GF-D8 (cell line): Measurements from ENCODE around the gene CCDC88C.
"Not testable (repeated sequence)": the region's sequence is repeated elsewhere in the genome, so short reads cannot be mapped to it uniquely, and the experiment has no call there.

Experiments
- DNase-seq: peaks from one replicate; lab custom pipeline; 2025; lab: John Stamatoyannopoulos, UW

The CCDC88C gene

DNA sequence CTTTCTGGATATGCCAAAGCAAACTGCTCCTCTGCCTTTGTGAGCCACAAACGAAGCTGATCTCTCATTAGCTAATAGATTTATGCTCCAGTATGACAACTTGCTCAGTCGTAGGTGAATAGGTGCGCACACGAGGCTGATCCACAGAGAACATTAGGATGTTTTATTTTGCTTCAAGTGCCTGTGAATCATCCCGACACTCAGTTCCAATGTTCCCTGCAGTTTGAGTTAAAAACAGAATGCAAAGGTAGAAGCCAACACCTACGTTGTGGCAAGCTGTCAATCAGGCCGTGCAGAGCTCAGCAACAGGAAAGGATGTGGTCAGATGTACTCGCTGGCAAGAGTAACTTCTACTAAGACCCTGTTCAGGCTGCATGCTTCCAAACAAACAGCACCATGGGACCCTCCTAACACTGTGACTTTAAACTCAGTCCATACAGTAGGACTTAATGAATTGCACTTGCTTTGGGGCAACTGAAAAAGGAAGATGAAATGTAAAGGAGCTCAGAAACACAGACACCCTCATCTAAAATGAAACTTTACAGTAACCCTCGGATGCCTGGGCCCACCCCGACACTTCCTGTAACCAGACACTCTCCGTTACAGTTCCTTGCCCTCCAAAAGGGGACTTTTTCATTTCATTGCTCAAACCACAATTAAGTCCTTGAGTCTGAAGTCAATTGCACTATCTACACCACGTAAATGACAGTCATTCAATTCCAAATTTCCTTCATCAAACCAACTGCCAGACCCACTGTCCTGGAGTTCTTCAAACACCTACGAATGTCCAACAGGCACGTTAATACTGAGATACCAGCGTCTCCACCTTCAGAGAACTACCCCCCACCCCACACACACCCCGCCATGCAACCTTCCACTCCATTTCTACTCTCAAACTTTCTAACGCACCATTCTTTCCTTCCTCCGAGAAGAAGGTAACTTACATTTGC lies 1.6 kb downstream of the CCDC88C start:
- peak; percentile 43 for DNase-seq

- no peak for DNase-seq
These were observed 3.2 kb downstream of the CCDC88C start for GRCh38 chr14:91414475-91414833.

GRCh38 chr14:91413547-91414474 lies 3.8 kb downstream of the CCDC88C start:
- DNase-seq, result no peak

DNA sequence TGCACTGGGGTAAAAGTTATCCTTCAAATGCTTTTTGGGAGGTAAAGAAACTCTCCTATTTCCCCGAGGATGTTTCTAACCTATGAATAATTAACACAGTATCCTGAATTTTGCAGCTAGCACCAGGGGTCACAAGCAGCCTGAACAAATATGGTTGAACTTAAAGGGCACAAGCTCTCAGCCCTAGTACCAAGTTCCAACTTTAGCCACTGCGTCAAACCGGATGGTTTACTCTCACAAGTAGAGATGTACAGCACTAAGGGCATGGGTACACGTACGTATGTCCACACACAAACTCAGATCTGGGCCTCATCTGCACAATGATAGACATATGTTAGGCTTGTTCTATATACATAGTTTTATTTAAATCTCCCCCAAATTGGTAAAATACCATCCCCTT lies 4.7 kb downstream of the CCDC88C start:
- DNase-seq, result no peak

DNA sequence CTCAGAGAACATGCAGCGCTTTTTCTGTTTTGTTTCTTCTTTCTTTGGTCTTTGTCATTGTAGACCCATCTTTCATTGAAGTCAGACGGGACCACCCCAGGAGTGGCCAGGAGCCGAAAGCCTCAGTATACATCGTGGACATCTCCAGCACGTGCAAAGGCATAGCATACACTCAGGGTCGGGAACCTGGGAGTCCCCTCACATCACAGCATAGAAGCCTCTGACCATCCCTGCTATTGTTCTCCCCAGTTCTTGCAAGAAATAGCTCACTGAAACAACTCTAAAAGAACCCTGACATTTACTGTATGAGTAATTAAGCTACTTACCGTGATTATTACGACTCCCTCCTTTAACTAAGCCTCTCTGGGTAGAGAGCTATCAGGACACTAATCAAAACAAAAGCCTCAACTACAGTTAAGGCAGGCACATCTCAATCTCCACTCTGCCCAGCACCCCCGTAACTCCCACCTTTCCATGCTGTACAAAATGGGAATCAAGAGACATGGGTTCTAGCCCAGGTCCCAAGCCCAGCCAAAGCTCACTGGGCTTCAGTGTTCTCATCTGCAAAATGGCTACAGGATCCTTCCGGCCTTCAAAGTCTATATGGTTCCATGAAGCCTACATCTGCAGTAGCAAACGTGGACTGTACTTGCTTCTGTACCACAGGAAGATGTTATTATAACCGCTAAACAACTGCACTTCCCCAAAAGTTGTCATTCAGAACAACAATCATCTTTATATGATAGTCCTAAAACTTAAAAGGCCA lies 6.7 kb downstream of the CCDC88C start:
- DNase-seq, result no peak

GRCh38 chr14:91409928-91410718 lies 7.5 kb downstream of the CCDC88C start:
- DNase-seq, result no peak

DNA sequence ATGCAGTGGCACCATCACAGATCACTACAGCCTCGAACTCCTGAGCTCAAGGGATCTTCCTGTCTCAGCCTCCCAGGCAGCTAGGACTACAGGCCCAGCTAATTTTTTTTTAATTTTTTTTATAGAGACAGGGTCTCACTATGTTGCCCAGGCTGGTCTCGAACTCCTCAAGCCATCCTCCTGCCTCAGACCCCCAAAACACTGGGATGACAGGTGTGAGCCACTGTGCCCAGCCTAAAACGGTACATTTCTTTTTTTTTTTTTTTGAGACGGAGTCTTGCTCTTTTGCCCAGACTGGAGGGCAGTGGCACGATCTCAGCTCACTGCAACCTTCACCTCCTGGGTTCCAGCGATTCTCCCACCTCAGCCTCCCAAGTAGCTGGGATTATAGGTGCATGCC lies 8.4 kb downstream of the CCDC88C start:
- not testable (repeated sequence) for DNase-seq

DNA sequence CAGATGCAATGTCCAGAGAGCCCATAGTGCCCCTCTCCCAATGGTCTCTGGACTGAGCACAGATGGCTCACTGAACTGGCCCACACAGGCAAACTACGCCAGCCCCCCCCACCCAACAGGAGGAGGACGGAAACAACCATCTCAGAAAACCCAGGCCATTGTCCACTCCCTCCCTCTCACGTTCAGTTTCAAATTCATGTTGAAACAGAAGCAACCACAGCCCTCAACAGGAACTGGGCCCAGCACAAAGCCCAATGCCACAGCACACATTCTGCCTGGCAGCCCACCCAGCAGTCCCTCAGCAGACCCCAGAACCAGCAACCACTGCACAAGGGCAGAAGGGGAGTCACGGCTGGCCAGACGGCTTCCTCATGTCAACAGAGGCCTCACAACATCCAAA lies 10.6 kb downstream of the CCDC88C start:
- DNase-seq, result no peak

DNA sequence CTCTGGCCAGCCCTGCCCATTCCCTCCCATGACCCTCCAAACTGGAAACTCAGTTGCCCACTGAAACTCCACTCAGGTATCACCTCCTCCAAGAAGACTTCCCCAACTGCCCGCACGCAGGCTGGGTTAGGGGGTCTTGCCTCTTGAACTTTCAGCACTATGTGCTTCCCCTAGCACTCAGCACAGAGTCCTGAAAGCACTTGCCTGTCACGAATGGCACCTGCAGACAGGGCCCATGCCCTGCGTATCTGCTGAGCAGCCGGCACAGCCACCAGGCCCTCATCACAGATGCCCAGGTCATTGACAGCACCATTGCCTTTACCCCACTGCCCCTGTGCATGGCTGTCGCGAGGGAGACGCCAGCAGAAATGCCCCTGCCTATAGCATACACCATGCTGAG lies 11.2 kb downstream of the CCDC88C start:
- no peak for DNase-seq

GRCh38 chr14:91405724-91406435 lies 11.7 kb downstream of the CCDC88C start:
- no peak for DNase-seq

DNA sequence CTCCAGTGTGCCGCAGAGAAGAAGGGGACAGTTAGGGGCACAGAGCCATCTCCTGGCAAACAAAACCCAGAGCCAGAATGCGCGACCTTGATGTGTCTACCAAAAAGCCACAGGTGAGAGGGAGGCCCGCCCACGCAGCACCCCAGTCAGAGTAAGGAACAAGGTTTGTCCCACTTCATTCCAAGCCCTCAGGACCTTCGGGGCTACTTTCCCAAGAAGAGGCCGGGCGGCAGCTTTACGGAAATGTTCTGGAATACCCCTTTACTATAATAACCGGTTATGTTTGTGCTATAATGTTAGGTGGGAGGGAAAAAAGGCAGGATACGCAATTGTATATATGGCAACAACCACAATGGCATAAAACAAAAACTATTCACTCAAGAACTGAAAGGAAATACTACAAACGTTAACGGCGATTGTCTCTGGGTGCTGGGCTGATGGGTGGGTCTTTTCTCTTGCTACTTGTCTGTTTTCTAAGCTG lies 12.3 kb downstream of the CCDC88C start:
- DNase-seq, result no peak

DNA sequence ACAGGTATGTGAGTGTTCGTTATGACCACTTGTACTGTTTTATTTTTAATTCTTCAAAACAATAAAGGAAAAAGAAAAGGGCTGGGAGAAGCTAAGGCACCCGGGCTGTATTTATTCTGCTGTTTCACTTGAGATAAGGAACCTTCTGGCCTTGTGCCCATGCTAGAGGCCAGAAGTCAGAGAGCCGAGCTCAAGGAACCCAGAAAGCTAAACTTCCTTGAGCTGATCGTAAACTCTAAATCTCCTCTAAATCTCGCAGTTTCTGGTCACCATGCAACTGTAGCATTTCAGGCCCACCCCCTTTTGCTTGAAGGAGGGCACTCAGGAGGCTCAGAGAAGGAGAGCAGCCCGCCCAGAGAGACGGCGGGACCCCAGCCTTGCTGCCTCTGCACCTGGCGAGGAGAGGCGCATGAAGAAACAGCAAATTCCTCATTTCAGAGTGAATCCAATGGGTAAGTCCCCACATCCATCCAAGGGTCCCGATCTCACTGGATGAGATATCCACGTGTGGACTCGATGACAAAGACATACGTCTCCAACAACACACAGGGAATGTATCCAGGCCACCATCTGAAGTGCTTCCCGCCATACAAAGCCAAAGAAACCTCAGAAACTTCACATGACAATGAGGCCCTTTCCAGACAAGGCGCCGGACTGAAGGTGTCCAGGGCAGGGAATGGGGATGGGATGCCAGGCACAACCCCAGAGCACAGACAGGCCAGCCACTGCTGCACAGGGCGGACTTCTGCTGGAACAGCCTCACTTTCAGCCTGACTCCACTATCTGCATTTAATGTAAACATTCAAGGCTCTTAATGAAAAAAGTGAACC lies 14.6 kb downstream of the CCDC88C start:
- DNase-seq, result peak; percentile 41

GRCh38 chr14:91402348-91402747 lies 15.3 kb downstream of the CCDC88C start:
- DNase-seq, result no peak

- no peak for DNase-seq
These were observed 15.9 kb downstream of the CCDC88C start for GRCh38 chr14:91401751-91402150.

DNA sequence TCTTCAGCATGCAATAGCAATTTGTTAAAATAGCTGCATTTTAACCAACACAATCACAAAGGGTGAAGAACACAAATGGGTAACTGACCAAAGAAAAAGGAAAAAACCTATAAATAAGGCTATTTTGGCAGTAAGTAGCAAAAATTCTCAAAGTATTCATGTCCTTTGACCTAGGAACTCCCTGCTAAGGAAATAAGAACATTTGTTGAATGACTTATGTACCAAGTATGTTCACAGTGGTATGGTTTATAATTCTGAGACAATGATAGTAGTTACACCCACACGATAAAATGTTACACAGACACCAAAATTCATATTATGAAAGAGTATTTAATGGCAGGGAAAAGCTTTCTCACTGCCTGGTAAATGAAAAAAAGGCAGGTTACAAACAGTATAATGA lies 16.9 kb downstream of the CCDC88C start:
- no peak for DNase-seq

GRCh38 chr14:91399868-91400640 lies 17.6 kb downstream of the CCDC88C start:
- DNase-seq, result no peak

- DNase-seq, result no peak
These were observed 18.9 kb downstream of the CCDC88C start for GRCh38 chr14:91398707-91399106.

GRCh38 chr14:91397965-91398591 lies 19.5 kb downstream of the CCDC88C start:
- peak; percentile 50 for DNase-seq
